GM12872 (cell line): ENCODE data around the gene CREBZF.

Source experiments
- CTCF ChIP-seq: IDR thresholded peaks from 3 replicates; pipeline ENCODE4 v1.5.1; 2011; ENCODE audit warnings: low read depth, mild to moderate bottlenecking, low read length, moderate library complexity; ENCODE audit not compliant: insufficient read depth

Gene CREBZF

GRCh38 chr11:85682330-85683305 is 17.7 kb upstream of the CREBZF start:
- no peak for TF ChIP-seq CTCF

GRCh38 chr11:85680897-85681296 is 16.0 kb upstream of the CREBZF start:
- no peak for TF ChIP-seq CTCF

GRCh38 chr11:85679576-85679975 is 14.6 kb upstream of the CREBZF start:
- no peak for TF ChIP-seq CTCF

GRCh38 chr11:85673393-85673792 is 8.5 kb upstream of the CREBZF start:
- no peak for TF ChIP-seq CTCF

- TF ChIP-seq CTCF = no peak
These were observed 7.4 kb upstream of the CREBZF start for GRCh38 chr11:85672105-85672902.

GRCh38 chr11:85668157-85668556 is 3.2 kb upstream of the CREBZF start:
- TF ChIP-seq CTCF = no peak

- TF ChIP-seq CTCF = no peak
These were observed 1.8 kb upstream of the CREBZF start for GRCh38 chr11:85666687-85667086.
